Stimulated activated CD4-positive, alpha-beta T cell treated with anti-CD3 and anti-CD28 coated beads, Interleukin-4, amount 100 ng/mL, for 4 hours (primary cell): ENCODE results near the gene TEPSIN.

Experiments used
- DNase-seq, 2 experiments: peaks; one replicate each; pipeline ENCODE4 v3.0.0-alpha.2; 2020

TEPSIN gene

GRCh38 chr17:81179861-81180260, 59.0 kb downstream of the TEPSIN start:
- no peak for DNase-seq

GRCh38 chr17:81179220-81179619, 59.6 kb downstream of the TEPSIN start:
- DNase-seq: no peak
